GM21423 (cell line): ENCODE results near the gene GALNT10.

Experiments
- ATAC-seq: cut with Tn5 transposase; IDR thresholded peaks from one replicate; pipeline ENCODE4 v1.9.1; 2021; ENCODE audit warnings: mild to moderate bottlenecking, moderate library complexity; ENCODE audit not compliant: unreplicated experiment

Gene GALNT10

DNA sequence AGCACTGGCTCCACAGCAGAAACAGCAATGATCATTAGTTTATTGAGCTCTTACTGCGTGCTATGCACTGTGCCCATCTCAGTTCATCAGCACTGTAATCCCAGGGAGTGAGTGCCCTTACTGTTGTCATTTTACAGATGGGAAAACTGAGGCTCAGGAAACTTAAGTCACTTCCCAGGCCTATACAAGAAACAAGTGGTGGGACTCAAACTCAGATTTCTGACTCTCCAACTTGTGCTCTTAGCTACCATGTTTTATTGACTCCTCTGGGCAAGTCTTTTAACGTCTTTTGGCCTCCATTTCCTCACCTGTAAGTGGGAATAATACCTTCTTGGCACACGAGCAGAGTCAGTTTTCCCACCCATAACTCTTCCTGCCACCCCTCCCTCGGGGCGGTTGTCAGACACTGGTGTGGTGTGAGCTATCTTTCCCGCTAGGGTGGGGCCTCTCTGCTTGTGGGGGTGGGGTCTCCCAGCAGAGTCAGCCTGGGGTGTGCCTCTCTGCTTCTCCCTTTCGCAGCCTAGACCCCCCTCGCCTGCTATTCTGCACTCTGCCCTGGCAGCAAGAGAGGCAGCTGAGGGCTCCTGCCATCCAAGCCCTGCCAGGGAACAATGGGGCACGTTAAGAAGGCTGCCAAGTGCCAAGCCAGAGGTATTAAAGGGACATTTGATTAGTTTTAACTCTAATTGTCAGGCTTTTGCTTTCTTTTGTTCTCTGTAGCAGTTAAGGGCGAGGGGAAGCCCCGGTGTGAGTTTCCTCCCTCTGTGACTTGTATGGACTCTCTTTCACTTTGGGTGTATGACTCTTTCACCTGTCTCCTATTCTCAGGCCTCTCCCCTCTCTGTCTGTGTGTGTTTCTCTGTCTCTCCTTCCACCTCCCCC is 12.1 kb downstream of the GALNT10 start:
- ATAC-seq = peak; percentile 84

DNA sequence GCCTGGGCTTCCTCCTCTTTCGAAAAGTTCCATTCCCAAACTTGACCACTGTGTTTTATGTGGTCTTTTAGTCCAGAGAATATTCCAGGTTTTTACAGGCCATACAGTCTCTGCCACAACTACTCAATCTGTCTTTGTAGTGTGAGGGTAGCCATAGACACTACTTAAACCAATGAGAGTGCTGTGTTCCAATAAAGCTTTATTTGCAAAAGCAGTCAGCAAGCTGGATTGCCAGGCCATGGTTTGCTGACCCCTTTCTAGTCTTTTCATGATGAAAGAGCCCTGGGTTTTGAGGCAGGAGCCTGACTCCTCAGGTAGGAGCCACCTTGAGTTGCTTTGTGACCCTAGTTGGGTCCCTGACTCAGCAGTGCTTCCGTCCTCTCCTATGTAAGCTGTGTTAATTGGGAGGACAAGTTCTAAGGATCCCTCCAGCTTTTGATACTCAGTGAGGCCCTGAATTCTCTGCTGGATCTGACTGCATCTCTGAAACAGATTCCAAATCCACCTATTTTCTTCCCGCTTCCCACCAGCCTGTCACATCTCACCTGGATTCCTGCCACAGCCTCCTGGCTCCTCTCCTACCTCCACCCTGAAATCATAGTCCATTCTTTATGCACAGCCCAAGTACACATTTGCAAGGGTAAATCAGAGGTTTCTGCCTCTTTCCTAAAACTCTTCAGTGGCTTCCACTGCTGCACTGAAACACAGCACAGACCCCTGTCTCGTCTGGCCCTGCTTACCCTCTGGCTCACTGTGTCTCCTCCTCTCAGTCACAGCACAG is 13.5 kb downstream of the GALNT10 start:
- no peak for ATAC-seq

DNA sequence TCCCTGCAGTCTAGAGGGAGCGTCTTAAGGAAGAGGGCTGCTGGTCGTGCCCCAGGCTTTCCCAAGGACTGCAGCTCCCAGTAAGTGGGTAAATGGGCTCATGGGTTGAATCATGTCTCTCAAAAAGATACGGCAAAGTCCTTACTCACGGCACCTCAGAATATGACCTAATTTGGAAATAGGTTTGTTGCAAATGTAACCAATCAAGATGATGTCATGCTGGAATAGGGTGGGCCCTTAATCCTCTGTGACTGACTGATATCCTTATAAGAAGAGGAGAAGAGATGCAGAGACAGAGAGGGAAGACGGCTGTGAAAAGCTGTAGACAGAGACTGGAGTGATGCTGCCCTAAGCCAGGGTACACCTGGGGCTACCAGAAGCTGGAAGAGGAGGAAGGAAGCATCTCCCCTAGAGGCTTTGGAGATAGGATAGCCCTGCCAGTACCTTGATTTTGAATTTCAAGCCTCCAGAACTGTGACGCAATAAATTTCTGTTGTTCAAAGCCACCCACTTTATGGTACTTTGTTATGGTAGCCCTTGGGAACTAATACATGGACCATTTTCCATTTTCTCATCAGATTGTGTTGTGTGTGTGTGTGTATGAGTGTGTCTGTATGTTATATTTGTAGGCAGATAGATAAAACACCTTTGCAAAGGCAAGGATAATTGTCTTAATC is 15.0 kb downstream of the GALNT10 start:
- ATAC-seq = no peak

DNA sequence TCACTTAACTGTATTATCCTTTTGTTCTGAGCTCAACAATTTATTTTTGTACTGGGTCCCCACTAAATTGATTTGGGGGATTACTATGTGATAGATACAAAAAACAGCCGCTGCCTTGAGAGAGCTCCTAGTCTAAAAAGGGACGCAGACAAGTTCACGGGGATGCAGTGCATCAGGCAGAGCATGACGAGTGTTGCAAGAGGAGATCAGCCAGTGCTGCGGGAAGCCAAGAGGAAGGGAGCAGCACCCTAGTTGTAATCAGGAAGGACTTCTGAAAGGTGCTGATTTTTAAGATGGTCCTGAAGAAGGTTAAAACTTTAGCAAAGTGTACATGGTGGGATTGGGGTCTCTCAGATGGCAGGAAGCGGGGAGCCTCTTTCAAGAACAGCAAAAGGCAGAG is 15.8 kb downstream of the GALNT10 start:
- ATAC-seq = no peak

DNA sequence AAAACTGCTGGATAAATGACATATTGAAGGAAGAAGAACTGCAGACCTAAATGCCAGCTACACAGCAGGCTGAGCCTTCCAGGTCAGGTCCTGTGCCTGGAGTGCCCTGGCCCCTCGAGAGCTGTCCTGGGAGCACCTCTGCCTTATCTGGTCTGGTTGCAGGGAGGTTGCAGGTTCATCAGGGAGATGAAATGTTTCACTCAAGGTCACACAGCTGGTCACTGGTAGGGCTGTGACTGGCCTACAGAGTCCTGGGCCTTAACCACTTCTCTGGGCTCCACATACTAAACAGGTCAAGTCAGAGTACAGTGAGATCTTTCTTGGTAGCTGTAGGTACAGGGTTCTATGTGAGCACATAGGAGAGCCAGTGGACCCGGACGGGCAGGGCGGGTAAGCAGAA is 16.7 kb downstream of the GALNT10 start:
- ATAC-seq = no peak

DNA sequence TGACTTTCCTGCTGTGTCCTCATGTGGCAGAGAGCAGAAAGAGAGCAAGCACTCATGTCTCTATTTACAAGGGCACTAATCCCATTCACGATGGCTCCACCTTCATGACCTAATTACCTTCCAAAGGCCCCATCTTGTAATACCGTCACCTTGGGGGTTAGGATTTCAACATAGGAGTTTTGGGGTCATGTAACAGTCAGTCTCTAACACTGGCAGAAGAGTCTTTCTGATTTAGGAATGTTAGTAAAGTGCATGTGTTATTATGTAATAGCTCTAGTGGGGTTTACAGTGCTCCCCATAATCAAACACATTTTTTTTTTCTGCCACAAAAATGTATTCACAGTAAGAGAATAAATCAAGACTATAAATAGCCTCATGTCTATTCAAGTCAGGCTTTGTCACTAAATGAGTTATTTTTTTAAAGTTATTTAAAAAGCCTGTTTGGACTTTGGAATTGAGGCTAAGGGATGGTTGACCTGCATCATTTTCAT is 19.1 kb downstream of the GALNT10 start:
- ATAC-seq = no peak

DNA sequence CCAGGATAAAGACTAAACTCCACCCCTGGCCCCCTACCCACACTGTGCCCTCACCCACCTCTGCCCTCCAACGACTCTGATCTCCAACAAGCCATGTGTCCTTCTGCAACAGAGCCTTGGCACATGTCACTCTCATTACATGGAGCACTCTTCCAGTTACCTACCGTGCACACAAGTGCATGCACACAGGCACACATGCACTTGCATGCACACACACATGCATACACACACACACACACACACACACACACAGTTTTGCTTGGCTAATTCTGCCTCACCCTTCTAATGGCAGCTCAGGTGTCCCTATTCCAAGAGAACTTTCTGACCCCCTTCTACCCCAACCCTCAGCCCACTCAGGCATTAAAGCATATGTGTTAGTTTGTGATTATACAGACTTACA is 19.6 kb downstream of the GALNT10 start:
- no peak for ATAC-seq

DNA sequence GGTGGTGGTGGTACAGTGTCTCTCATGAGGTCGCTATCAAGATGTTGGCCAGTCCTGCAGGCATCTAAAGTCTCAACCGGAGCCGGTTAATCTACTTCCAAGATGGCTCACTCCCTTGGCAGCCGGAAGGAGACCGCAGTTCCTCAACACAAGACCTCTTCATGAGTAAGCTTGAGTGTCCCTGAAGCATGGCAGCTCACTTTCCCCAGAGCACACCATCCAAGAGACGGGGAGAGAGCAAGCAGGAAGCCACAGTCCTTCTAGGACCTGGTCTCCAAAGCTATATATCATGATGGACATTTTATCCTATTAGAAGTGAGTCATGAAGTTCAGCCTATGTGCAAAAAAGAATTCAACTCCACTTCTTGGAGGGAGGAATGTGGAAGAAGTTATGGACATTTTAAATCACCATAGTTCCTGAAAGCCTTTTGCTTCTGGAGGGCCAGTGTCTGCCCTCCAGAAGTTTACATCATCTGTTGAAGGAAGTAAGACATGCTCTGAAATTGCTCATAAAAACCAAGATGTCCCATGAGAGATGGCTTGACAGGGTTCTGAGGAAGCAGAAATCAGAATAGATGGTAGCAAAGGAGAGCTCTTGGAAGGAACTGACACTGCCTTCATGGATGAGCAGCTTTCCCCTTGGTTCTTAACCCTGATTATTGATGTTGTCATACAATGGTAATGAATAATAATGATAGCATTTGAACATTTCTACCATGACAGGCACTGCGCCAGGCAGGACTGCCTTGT is 21.3 kb downstream of the GALNT10 start:
- ATAC-seq = no peak

DNA sequence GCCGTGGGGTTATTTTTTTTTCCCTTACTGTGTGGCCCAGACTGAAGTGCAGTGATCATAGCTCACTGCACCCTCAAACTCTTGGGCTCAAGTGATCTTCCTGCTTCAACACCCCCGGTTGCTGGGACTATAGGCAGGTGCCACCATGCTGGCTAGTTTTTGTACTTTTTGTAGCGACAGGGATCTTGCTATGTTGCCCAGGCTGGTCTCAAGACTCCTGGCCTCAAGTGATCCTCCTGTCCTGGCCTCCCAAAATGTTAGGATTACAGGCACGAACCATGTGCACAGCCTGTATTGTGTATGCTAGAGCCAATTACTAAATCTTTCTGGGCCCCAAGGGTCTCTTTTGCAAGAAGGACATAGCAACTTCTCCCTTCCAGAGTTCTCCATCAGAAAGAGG is 23.1 kb downstream of the GALNT10 start:
- no peak for ATAC-seq

DNA sequence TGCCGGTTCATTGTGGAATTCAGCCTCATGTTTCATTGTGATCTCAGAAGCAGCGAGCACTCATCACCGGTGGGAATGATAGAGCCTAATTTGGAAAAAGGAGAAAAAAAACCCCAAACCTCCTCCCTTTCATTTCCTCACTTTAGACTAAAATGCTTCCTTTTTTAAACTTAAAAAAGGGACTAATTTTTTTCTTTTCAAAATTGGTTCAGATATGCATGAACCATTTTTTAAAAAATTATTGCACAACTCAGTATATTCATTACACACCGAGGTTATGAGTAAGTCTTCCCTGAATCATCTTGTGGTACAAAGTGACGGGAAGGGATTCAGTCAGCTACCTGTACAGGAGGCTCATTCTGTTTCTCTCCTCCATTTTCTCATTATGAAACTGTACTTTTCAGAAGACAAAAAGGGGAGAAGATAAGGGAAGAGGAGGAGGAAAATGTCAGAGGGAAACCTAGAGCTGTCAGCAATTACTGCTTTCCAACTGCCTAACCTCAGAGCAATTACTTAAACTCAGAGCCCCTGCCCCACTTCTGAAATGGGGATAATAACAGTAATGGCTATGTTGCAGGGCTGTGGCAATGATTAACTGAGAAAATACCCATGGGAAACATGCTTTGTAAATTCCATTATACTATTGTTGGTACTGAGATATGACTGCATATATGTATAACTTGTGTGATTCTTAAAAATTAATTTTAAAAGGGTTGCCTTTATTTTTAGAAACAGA is 24.0 kb downstream of the GALNT10 start:
- peak; percentile 81 for ATAC-seq

DNA sequence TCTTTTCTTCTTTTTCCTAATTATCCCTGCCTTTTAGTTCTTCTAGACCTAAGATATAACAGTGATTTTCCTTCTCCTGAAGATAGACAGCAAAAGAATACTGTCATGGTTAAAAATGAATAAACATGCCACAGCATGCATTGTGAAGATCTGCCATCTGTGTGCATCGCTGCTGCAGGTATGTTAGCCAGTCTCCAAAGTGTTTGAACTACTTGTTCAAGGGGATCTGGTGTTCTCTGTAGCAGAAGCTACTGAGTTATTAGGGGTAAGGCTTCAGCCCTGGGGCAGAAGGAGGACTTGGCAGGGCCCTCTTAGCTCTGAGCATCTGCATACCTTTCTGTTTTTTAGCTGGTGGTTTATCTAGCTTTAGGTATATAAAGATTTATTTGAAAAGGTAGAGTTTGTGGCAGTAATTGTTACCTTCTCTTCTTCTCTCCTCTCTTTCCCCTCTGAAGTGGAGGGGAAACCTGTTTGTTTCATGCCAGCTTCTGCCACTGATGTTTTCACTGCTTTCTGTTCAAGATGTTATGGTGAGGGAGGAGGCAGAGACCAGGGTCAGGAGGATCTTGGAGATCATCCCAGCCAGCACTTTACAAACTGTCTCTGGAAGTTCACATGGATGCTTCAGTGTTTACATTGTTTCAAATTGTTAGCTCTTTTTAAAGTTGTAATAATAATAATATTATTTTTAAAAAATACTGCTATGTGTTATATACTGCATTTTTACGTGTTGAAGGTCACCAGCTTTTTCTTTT is 25.2 kb downstream of the GALNT10 start:
- ATAC-seq = no peak

DNA sequence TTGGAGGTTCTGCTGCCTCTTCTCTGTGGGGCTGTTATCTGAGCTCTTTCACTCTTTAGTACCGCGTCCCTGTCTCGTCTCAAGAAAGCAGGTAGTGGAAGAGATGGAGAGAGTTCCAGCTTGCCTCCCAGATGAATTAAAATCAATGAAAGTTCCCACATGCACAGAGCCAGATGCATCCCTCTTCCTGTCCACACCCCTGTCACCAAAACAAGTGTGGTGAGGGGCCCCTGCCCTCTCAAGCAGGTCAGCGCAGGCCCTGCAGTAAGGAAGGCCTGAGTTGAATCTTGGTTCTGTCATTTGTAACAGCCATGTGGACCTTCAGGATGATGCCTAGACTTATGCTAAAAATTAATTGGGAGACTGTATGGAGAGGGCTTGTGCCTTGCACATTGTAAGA is 26.9 kb downstream of the GALNT10 start:
- ATAC-seq = no peak

DNA sequence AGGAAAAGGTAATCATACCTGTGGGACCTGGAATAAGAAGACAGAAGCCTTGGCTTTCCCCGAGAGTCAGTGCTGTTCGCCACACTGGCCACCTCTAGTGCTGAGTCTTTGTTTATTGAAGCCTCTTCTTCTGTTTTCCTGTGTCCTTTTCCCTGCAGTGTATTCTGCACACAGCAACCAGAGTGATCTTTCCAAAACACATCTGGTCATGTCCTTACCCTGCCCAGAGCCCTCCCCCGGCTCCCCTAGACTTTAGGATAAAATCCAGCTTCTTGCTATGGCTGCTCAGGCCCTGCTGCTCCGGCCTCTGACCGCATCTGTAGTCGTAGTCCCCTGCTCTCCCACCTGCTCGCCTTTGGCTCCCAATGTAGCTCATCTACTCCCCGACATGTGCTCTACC is 28.3 kb downstream of the GALNT10 start:
- ATAC-seq = no peak

DNA sequence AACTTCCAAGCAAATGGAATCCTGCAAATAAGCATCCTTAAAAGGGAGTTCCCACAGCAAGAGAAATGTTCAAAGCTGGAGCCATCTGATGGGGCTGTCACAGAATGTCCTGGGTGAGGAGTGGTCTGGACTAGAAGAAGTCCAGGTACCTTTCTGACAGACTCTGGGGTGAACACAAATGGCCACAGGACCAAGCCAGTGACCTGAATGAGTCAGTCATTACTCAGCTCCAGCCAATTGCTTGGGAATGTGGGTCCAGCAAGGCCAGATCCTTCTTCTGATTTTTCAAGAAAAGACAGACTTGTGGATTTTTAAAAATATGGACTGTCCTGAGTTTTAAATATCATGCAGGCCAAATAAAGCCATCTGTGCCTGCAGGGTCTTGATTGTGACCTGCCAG is 30.1 kb downstream of the GALNT10 start:
- no peak for ATAC-seq

DNA sequence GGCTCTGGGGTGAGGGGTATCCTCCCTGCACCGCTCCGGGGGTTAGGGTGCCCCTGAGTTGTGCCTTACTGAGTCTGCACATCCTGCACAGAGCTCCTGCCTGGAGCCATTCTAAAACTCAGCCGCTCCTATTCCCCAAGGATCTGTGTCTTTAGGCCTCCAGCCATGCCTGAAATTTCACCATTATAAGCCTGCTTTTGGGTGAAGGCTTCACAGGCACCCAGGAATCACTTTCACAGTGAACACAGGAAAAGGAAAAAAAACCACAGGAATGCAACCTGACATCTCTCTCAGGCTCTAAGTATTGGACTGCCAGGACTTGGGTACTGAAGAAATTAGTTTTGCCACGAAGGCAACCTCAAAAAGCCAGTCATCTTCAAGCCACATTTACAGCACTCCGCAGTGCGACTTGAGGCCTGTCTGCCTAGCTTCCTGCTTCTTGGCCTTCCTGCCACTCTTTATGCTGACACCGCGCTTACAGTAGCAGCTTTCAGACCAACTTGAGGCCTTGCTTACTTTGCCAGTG is 30.9 kb downstream of the GALNT10 start:
- ATAC-seq = peak; percentile 85

DNA sequence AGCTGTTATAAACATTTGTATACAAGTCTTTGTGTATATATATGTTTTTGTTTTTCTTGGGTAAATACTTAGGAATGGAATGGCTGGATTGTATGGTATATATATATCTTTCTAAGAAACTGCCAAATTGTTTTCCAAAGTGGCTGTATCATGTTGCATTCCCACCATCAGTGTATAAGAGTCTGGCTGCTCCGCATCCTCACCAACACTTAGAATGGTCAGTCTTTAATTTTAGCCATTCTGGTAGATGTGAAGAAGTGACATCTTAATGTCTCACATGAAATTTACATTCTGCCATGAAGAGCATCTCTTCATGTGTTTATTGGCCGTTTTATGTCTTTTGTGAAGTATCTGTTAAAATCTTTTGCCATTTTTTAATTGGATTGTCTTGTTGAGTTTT is 31.9 kb downstream of the GALNT10 start:
- no peak for ATAC-seq

DNA sequence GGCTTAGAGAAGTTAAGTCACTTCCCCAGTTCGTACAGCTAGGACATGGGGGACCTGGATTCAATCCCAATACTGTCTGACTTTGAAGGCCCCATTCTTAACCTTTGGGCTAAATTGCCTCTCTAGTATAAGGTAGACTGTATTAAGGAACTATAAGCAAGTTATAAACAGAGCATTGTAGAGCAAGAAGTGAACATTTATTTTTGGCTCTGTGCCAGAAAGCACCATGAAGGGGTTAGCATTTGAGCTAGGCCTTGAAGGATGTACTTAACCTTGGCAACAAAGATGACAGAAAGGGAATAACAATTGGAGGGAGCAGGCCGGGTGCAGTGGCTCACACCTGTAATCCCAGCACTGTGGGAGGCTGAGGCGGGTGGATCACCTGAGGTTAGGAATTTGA is 32.8 kb downstream of the GALNT10 start:
- ATAC-seq = no peak

DNA sequence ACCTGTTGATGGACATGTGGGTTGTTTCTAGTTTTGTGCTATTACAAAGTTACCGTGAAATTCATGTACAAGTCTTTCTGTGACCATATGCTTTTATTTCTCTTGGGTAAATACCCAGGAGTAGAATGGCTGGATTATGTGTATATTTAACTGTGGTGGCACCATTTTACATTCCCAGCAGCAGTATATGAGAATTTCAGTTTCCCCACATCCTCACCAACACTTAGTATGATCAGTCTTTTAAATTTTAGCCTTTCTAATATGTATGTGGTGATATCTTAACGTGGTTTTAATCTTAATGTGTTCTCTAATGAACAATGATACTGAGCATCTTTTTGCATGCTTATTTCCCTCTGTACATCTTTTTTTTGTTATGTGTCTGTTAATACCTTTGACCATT is 36.6 kb downstream of the GALNT10 start:
- ATAC-seq = no peak

DNA sequence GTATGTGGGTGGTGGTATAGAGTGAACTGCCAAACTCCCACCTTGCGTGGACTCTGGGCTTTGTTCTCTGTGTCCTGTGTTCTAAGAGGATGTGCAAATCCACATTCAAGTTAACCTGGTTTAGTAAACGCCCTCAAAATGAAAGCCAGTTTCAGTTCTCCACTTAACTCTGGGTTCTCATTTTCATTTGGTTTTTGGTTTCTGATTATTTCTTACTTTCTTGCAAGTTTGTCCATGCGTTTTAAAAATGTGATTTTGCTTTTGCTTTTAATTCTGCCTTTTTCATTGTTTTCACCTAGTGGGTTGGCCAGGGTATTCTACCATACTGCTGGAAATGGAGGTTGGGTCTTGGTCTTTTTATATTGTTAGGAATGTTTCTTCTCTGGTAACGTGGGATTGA is 38.2 kb downstream of the GALNT10 start:
- ATAC-seq = peak; percentile 95
